D341Med (cell line): Measurements from ENCODE around the gene SNTG2.

Source experiments
- DNase-seq: peaks from one replicate; pipeline ENCODE4 v3.0.0; 2012; ENCODE audit warnings: low spot score

Gene SNTG2

DNA sequence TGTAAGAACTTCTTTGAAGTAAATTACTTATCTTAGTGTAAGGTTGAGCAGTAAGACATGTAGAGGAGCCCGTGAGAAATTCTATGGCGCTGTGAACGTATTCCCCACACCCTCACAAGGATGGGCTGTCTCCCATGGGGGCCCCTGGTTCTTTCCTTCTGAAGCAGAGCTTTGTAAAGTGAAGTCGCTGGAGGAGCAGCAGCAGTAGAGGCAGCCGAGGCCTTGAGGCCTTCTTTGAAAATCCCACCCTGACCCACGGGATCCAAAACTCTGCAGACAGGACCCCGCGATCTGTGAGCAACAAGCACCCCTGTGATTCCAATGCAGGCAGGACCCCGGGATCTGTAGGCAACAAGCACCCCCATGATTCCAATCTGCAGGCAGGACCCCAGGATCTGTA is 23.8 kb upstream of the SNTG2 start:
- no peak for DNase-seq

DNA sequence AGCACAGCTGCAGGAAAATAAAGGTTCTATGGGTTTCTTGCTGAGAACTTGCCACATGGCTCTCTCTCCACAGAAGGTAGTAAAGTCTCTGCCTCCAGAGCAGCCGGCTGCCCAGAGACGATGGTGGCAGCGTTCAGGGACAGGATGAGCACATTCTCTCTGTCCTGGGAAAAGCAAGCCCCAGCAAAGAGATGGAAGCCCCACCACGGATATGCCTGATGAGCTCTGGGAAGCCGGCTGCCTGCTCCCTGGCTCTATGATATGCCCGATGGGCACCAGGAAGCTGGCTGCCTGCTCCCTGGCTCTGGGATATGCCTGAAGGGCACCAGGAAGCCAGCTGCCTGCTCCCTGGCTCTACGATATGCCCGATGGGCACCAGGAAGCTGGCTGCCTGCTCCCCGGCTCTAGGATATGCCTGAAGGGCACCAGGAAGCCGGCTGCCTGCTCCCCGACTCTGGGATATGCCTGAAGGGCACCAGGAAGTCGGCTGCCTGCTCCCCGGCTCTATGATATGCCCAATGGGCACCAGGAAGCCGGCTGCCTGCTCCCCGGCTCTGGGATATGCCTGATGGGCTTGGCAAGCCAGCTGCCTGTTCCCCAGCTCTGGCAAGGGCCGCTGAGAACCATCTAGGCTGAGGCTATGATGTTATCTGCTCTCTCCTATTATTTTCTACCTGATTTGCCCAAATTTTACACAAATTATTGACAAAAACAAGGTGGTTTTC is 21.5 kb upstream of the SNTG2 start:
- DNase-seq, result no peak

DNA sequence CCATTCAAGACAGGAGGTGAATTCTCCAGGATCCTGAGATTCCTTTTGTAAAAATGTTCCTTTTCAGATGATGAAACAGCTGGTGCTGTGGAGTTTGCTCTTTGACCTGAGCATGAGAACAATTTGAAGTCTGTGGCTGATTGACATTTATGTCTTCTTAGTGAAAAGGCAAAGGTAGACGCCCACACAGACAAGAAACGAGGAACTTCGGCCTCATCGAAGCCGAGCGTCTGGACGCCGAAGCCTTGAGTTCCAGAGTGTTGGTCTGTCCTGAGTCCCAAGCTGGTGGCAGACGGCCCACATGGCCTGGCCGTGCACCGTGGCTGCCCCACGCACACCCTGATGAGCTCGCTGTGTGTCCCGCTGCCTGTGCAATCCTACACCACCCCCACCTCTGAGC is 20.7 kb upstream of the SNTG2 start:
- DNase-seq, result no peak

DNA sequence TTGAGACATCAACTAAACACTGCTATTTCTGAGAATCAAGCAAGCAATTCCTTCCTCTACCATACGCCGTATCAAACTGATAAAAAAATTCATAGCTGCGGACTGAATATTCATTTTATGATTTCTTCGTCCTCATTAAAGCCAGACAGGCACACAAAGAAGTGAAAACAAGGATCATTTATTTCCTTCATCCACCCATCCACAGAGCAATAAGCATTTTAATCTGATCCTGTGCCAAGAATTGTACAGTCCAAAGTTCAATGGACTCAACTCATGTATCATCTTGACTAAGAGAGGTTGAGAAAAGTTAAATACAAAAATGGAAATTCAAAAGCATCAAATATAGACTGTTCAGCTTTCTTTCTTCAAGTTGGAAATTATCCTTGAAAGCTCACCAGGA is 19.7 kb upstream of the SNTG2 start:
- no peak for DNase-seq

DNA sequence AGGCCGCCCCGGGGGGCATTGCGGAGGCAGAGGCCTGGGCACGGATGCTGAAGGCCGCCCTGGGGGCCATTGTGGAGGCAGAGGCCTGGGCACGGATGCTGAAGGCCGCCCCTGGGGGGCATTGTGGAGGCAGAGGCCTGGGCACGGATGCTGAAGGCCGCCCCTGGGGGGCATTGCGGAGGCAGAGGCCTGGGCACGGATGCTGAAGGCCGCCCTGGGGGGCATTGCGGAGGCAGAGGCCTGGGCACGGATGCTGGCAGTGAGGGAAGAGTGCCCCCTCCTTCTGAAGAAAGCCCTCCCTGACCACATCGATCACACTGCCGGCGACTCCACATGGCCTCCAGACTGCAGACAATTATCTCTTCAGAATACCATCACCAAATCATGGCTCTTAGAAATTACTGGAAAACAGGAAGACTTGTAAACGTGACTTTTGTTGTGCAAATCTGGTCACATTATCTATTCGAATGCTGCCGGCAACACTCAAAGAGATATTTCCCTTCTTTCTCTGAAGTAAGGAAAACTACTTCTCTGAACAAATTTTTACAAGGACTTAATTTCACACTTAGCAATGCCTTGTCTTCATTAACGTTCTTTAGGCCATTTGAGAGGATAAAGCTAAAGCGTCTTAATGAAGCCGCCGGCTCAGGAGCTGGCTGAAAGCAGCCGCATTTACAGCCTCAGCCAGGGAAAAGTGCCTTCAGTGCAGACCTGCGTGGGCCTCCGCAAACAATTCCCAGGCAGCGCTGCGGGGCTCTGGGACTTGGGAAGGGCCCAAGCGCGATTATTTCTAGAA is 18.1 kb upstream of the SNTG2 start:
- no peak for DNase-seq

DNA sequence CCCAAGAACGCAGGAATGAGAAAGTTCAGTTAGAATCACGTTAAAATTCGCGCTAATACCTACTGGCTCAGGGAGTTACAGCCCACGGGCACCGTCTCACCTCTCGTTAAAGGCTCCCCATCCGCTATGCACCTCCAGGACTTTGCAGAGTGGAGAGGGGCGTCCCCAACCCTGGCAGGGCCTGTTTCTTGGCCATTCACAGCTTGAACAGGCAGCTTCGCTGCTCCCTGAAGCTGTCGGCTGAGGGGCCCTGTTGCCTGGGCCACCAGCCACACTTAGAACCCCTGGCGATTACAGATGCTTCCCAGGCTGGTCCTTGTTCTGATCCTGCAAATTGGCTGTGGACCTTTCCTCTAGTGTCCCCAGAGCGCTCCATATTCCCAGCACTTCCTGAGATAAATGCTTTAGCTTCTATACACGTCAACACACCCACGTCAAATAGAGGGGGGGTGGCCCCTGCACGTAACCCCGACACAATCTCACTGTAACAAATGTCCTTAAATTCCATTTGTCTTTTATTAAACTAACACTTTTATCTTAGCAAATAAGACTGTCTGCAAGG is 16.8 kb upstream of the SNTG2 start:
- DNase-seq, result no peak

DNA sequence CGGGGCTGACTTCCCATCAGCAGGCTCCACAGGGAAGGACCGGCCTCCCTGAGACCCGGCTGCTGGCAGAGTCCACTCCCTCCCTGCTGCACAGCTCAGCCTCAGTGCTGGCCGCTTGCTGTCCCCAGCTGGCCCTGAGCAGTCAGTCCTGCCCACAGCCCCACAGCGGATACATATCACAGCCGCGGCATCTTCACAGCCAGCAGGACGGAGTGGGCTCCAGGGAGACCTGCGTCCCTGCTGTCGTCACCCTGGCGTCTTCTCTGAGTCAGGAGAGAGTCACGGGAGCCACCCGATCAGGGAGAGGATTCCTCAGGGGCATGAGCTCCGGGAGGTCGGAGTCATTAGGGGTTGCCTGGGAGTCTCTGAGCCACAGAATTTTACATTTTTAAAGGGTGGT is 13.1 kb upstream of the SNTG2 start:
- no peak for DNase-seq

DNA sequence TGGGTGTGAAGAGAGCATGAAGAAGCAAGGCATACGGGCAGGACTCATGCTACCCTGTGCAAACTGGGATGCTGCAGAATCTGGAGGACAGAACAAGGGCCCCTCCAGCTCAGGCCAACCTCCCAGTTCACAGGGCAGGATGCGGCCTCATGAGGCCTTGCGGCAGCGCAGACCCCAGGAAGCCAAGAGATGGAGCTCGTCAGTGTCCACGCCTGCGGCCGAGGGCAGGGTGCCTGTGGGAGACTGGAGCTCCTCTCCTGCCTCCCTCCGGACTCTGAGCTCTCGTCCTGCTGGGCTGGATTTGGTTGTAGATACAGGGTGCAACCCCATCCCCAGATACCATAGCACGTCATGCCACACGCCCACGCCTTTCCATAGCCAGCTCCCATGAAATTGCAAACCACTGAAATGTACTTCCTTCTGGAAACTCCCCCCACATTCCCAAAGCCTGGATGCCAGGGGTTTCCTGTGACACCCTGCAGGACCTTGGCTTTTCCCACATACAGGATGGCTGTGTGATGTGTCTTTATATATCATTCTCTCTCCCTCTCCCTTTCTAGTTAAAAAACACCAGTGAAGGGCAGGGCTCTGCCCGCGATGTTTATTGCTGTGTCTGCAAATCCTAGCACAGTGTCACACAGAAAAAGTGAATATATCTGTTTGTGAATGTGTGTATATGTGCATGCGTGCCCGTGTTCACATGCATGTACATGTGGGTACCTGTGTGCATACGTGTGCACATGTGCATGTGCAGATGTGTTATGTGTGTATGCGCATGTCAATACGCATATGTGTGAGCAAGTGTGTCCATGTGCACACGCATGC is 12.3 kb upstream of the SNTG2 start:
- DNase-seq, result no peak

DNA sequence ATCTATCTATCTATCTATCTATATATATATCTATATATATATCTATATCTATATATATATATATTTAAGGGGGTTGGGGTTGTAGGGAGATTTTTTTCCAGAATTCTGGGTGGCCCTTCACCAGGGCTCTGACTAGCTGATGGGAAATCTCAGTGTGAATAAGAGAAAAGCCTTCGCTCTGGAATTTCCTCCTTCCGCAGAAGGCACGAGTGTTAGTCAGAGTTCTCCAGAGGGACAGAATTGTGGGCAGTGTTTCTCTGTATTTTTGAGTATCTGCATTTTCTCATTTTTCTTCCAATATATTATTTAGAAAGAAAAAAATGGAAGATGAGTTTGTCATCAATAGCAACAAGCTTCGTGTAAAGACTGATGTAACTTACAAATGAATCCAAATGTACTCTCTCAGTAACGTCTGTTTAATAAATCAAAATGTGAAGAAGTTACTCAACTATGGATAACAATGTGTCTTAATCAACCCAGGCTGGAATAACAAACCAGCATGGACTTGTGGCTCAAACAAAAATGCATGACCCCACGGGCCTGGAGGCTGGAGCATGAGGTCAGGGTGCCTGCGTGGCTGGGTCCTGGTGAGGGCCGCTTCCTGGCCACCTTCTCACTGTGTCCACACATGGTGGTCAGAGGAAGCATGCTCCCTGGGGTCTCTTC is 10.6 kb upstream of the SNTG2 start:
- DNase-seq, result no peak

DNA sequence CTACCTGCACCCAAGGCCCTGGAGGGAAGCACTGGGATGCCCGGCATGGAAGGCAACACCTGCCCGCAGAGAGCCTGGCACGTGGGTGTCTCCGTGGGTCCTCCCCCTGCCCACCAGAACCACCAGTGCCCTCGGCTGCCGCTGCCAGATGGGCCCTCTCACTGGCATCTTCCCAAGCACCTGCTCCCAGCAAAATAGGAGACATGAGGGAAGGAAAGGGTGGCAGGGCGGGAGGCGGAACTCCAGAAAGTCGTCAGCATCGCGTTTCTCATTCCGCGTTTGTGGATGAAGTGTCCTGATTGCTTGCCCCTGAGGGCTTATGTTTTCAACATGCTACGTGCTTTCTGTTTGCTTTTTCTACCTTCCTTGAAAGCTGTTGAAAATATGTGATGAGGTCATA is 8.8 kb upstream of the SNTG2 start:
- DNase-seq, result no peak

DNA sequence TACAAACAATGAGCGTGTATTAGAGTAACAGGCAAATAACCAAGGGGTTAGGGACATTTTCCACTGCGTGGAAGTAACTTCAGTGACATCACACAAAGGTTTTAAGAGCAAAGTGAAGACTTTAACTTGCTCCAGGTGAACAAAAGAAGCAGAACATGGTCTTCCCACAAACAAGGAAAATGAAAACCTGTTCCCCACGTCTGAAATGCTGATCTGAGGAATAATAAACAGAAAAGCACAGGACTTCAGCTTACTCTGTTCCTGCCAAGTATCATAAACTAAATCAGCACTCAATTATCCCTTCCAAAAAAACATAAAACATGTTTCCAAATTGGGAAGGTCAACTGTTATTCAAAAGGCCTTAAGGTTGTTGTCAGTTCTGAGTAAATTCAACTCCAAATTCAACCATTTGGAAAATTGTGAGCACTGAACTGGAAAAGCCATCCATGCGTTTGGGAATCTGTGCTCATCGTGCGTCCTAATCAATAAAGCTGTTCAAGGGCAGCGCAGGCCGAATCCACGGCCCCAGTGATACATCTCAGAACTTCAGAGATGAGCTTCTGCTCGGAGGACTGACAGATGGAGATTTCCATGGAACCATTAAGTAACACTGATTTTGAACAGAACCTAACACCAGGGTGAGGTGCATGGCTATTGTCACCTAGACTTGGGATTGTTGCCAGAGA is 7.7 kb upstream of the SNTG2 start:
- DNase-seq, result no peak

DNA sequence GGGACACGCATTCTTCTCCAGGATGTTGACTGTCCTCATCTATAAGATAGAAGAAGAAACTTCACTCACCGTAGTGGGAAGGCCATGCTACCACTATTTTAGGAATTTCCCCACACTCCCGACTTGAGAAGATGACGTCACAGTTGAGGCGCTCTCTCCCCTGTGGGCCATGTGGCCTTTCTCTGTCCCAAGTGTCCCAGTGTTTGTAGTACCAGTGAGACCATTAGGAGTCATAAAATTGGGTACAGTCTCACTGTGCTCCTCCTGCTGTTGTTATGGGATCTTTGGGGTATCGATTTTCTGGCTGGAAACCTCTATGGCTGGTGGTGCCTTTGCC is 7.2 kb upstream of the SNTG2 start:
- no peak for DNase-seq

DNA sequence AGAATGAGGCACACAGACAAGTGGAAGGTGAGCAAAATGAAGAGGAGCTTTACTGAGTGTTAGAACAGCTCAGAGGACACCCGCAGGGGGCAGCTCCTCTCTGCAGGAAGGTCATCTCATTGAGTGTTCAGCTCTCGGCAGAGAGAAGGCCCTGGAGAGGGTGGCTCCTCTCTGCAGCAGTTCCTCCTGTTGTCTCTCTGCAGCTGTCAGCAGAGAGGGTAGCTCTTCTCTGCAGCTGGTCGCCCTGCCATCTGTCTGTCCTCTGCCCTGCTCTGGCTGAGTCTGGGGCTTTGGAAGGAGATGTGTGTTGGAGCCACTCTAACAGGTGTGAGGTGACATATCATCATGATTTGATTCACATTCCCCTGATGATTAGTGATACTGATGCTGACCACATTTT is 6.8 kb upstream of the SNTG2 start:
- DNase-seq, result no peak

DNA sequence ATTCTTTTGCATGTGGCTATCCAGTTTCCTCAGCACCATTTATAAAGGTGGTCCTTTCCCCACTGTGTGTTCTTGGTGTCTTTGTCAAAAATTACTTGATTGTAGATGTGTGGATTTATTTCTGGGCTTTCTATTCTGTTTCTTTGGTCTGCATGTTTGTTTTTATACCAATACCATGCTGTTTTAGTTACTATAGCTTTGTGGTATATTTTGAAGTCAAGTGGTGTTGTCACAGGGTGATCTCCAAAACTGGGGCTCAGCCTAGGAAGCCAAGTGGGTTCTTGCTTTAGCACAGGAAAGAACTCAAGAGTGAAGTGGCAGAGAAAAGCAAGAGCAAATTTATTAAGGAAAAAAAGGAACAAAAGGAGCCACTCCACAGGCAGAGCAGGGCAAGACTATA is 6.0 kb upstream of the SNTG2 start:
- no peak for DNase-seq

DNA sequence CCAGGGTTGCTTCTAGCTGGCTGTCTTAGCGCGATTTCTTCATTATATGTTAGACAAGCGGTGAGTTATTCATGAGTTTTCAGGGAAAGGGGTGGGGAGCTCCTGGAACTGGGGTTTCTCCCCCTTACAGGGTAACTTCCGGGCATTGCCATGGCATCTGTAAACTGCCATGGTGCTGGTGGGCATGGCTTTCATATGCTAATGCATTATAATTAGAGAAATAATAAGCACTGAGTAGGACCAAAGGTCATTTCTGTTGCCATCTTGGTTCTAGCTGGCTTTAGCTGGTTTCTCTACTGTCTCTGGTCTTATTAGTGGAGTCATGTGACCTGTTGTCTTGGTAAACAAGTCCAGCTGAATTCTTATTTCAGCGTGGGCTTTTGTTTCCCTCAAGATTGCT is 5.5 kb upstream of the SNTG2 start:
- no peak for DNase-seq

DNA sequence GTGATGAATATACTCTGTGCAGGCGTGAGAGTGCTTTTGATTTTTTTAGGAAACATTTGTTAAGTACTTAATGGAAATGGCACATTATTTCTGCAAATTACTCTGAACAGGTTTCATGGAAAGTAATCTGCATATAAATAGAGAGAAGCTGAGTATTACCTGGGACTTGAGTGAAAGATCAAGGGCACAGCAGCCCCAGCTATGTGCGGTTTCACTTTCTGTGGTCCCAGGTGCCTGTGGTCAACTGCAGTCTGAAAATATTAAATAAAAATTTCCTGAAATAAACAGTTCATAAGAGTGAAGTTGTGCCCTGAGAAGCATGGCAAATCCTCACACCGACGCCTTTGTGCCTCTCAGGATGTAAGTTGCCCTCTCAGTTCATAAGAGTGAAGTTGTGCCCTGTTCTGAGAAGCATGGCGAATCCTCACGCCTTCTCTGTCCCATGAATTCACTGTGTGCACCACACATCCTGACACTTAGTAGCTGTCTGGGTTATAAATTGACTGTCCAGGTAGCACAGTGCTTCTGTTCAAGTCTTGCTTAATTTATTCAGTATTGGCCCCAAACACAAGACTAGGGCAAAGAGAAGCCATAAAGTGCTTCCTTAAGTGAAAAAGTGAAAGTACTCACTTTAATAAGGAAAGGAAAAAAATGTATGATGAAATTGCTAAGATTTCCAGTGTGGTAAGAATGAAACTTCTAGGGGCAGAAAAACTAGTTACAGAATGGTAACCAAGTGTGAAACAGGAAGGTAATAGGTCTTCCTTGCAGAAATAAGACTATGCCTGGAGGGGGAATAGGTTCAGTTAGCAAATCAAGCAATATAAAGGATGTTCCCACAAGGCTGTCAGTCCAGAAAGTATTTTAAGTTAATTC is 4.3 kb upstream of the SNTG2 start:
- DNase-seq, result no peak

DNA sequence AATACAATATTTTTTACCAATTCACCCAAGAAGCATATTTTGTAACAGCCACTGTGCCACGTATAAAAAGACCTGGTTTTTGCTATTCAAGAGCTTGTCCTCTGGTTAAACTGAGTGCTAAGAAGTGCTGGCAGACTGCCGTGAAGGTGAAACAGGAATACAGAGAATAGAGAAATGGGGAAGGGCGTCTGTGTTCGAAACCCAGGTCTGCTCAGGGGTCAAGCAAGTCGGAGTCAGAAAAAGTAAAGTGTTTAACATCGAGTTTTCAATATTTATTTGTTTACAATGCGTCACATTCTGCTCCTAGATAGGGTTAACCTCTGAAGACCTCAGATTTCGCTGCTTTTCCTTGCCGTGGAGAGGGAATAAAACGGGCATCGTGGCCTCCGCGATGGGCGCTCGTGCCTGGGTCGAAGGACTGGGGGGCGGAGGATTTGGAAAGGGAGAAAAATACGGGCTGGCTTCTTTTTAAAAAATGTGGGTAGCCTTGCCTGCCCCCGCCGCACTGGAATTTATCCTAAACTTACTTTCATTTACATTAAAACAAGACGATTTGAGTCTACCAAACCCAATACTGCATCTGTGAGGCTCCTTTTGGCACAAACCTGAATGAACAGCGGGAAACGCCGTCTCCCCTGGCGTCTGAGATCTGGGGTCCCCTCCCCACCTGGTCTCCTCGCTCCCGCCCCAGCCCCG is 1.1 kb upstream of the SNTG2 start:
- no peak for DNase-seq

DNA sequence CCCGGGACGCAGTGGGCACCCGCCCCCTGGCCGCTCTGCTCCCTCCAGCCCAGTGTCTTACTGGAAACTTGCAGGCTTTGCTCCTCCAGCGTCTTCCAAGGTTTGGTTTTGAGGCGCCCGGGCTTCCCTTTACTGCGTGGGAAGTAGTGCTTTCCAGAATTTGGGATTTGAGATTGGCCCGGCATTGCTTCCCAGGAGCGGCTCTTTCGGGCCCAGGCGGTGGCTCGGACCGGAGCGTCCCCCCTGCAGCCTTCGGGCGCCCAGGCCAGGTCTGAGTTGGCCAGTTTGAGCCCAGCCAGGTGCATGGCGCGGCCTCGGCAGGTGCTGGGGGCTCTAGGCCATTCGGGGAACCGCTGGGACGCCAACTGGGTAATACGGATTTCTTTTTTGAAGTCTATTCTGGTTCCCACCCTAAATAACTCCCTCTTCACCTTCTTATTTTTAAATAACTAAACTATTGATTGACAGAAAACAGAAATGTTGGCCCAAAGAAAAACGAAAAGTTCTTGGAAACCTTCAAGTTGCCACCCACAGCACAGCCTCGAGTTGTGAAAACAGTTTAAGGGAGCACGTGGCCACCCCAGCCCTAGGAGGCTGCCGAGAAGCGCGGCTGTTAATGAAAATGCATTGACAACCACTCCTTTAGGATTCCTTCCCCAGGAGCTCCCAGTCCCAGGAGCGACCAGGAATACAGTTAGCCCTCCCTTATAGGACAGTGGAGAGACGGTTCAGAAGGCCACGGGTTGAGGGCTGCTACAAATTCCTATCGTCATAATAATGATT is 766 bp downstream of the SNTG2 start:
- DNase-seq, result no peak

DNA sequence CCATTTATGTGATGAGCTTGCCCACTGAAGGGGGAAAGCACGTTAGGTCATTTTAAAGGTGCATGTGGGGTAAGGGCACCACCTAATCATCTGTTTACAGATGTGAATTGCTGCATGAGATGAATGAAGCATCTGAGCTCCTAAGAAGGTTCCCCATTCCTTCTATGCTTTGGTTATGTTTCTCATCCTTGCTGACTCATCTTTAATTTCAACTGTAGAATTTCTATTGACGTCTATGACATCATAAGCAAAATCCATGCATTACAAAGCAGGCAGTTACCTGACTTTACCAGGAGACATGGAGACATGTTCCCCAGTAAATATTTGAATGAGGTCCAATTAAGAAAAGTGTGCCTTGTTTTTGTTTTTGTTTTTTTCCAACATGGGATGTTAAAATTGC is 2.8 kb downstream of the SNTG2 start:
- DNase-seq, result no peak
